ENCODE data around the gene FLVCR2. TPM values are rescaled to one million over a fixed set of nuclear protein-coding genes. Genes with fewer than 3 reads are reported as not detected.

The FLVCR2 gene
- total and polyA plus RNA-seq, 2 of the 13 experiments (the other 11 are each of a cell fraction or from before 2014, with no cell fraction given): 9.9 to 10.5 TPM

DNA sequence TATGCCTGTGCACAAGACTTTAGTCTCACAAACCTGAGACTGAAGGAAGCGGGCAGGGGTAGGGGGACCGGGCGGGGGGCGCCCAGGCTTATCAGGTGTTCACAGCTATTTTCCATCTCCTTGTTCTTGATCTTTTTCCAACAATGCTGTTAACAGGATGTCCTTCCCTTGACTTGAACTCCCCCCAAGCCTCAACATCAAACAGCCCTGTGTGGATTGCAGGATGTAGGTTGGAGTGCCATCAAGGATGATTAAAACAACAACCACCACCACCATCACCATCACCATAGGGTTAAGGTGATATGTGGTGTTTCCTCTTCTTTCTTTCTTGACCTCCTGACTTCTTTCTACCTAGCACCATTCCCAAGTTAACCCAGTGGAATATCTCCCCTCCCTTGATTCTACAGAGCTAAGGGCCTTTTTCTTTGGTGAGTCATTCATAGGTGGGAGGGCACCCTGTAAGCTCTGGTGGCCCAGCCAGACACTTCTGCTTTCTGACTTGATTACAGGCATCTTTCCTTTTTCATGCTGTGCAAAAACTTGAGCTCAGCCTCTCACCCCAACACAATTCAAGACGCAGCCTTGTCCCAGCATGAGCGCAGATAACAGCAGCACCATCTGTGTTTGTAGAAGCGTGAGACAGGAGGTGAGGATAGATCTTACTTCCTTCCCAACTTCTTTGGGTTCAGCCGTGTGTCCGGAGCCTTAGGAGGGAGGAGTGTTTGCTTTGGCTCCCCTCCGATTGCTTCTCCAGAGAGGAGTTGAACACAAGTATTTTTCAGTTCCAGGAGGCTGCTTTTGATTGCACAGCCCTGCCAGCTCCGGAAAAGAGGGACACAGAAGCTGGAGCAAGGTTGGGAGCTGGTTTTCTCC lies 26.8 kb downstream of the FLVCR2 start (continued):
- no peak for TF ChIP-seq NONO (IDR thresholded peaks at IDR 0.05)
- TF ChIP-seq NONO (CRISPR knock-in tag; conservative IDR thresholded peaks at IDR 0.05): no peak
- no peak for TF ChIP-seq FOXJ3 (CRISPR knock-in tag; IDR thresholded peaks at IDR 0.05; ENCODE audit: borderline replicate concordance)
- TF ChIP-seq, protein P1, sequence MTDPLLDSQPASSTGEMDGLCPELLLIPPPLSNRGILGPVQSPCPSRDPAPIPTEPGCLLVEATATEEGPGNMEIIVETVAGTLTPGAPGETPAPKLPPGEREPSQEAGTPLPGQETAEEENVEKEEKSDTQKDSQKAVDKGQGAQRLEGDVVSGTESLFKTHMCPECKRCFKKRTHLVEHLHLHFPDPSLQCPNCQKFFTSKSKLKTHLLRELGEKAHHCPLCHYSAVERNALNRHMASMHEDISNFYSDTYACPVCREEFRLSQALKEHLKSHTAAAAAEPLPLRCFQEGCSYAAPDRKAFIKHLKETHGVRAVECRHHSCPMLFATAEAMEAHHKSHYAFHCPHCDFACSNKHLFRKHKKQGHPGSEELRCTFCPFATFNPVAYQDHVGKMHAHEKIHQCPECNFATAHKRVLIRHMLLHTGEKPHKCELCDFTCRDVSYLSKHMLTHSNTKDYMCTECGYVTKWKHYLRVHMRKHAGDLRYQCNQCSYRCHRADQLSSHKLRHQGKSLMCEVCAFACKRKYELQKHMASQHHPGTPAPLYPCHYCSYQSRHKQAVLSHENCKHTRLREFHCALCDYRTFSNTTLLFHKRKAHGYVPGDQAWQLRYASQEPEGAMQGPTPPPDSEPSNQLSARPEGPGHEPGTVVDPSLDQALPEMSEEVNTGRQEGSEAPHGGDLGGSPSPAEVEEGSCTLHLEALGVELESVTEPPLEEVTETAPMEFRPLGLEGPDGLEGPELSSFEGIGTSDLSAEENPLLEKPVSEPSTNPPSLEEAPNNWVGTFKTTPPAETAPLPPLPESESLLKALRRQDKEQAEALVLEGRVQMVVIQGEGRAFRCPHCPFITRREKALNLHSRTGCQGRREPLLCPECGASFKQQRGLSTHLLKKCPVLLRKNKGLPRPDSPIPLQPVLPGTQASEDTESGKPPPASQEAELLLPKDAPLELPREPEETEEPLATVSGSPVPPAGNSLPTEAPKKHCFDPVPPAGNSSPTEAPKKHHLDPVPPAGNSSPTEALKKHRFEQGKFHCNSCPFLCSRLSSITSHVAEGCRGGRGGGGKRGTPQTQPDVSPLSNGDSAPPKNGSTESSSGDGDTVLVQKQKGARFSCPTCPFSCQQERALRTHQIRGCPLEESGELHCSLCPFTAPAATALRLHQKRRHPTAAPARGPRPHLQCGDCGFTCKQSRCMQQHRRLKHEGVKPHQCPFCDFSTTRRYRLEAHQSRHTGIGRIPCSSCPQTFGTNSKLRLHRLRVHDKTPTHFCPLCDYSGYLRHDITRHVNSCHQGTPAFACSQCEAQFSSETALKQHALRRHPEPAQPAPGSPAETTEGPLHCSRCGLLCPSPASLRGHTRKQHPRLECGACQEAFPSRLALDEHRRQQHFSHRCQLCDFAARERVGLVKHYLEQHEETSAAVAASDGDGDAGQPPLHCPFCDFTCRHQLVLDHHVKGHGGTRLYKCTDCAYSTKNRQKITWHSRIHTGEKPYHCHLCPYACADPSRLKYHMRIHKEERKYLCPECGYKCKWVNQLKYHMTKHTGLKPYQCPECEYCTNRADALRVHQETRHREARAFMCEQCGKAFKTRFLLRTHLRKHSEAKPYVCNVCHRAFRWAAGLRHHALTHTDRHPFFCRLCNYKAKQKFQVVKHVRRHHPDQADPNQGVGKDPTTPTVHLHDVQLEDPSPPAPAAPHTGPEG (CRISPR knock-in tag; IDR thresholded peaks at IDR 0.05): no peak

DNA sequence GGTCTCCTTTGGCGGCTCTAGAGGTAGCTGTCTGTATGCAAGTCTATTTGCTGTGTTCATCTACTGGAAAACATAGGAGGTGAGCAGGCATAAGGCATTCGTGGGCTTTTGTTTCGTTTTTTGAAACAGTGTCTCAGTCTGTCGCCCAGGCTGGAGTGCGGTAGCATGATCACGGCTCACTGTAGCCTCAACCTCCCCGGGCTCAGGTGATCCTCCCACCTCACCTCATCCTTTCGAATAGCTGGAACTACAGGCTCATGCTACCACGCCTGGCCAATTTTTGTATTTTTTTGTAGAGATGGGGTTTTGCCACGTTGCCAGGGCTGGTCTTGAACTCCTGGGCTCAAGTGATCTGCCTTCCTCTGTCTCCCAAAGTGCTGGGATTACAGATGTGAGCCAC lies 27.5 kb downstream of the FLVCR2 start:
- 88% methylated on average over 10 of the region's 10 CpGs for WGBS (ENCODE audit: low lambda C conversion rate)
- peaks cover 76% of the 10 kb centered on the region for H3K4me1 ChIP-seq (ENCODE audit: insufficient read depth, low read length)
- FAIRE-seq: no peak
- no peak overlapping the region for H3K4me3 ChIP-seq (replicated peaks in 1 of 3; ENCODE audit: insufficient read depth in 1 of 3, low read depth in 2 of 3, low read length in 3 of 3)
- no peak overlapping the region for H3K27ac ChIP-seq (ENCODE audit: extremely low read length, insufficient read depth, low read length)
- ChIA-PET POLR2A (interaction anchor here (1.4 to 1.9 kb wide), 3 partner anchors 17 to 55 kb away, joined by 3 to 5 read pairs (median 4); partner anchors contain the start of genes ERG28 and TTLL5), CTCF (ENCODE audit: low intra/inter-chr PET ratio, low total read pairs) (no interaction called here)
- H4K20me1 ChIP-seq (ENCODE audit: insufficient read depth, low read length): no peaks in the 10 kb centered on the region
- no peaks in the 10 kb centered on the region for H3K9me3 ChIP-seq (ENCODE audit: low read length)
- no peak overlapping the region for H2AFZ ChIP-seq (ENCODE audit: low read length)
- peaks cover 3% of the 10 kb centered on the region for H3K79me2 ChIP-seq (ENCODE audit: insufficient read depth, low read length)
- DNase-seq (ENCODE audit: low spot score): no peak
- no peaks in the 10 kb centered on the region for H3K27me3 ChIP-seq (ENCODE audit: control insufficient read depth in 1 of 2, insufficient read depth in 2 of 2, low read length in 2 of 2)
- no peak for ATAC-seq
- BruUV-seq (replicated peaks): no TSS peak
- H3K36me3 ChIP-seq (replicated peaks in 1 of 2; ENCODE audit: control insufficient read depth in 1 of 2, insufficient read depth in 2 of 2, low read length in 2 of 2): no peaks in the 10 kb centered on the region
- in situ Hi-C loops (cut with HindIII; ENCODE audit: extremely low pct_ligation_motif_present, low pct_unique_long_range_greater_than_20kb): no loop called here
- intact Hi-C loops (cut with micrococcal nuclease; ENCODE audit: unreplicated experiment): no loop called here
- H3K4me2 ChIP-seq (ENCODE audit: low read depth, low read length): no peak overlapping the region
- no peak overlapping the region for H3K9ac ChIP-seq (ENCODE audit: insufficient read depth, low read depth, low read length)
- TF ChIP-seq THAP7 (CRISPR knock-in tag; IDR thresholded peaks at IDR 0.05) (no peak), RXRA (CRISPR knock-in tag; IDR thresholded peaks at IDR 0.05) (no peak), ZZZ3 (CRISPR knock-in tag; IDR thresholded peaks at IDR 0.05; ENCODE audit: borderline replicate concordance) (no peak), FLYWCH1 (CRISPR knock-in tag; IDR thresholded peaks at IDR 0.05) (no peak), CBFB (CRISPR knock-in tag; IDR thresholded peaks at IDR 0.05) (no peak), BORCS8-MEF2B (CRISPR knock-in tag; IDR thresholded peaks at IDR 0.05) (no peak)
- TF ChIP-seq, protein P2, sequence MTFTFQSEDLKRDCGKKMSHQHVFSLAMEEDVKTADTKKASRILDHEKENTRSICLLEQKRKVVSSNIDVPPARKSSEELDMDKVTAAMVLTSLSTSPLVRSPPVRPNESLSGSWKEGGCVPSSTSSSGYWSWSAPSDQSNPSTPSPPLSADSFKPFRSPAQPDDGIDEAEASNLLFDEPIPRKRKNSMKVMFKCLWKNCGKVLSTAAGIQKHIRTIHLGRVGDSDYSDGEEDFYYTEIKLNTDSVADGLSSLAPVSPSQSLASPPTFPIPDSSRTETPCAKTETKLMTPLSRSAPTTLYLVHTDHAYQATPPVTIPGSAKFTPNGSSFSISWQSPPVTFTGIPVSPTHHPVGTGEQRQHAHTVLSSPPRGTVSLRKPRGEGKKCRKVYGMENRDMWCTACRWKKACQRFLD (CRISPR knock-in tag; IDR thresholded peaks at IDR 0.05; ENCODE audit: borderline replicate concordance): no peak
- TF ChIP-seq, protein P3, sequence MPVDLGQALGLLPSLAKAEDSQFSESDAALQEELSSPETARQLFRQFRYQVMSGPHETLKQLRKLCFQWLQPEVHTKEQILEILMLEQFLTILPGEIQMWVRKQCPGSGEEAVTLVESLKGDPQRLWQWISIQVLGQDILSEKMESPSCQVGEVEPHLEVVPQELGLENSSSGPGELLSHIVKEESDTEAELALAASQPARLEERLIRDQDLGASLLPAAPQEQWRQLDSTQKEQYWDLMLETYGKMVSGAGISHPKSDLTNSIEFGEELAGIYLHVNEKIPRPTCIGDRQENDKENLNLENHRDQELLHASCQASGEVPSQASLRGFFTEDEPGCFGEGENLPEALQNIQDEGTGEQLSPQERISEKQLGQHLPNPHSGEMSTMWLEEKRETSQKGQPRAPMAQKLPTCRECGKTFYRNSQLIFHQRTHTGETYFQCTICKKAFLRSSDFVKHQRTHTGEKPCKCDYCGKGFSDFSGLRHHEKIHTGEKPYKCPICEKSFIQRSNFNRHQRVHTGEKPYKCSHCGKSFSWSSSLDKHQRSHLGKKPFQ (CRISPR knock-in tag; IDR thresholded peaks at IDR 0.05; ENCODE audit: insufficient replicate concordance): no peak

Measured in HepG2 (cell line).